SK-N-SH treated with all-trans-retinoic acid at 6 μM for 48 hours (cell line): ENCODE measurements around the gene MBD5.

Experiments used
- ATAC-seq: fragments of 200-7000 bp; cut with Tn5 transposase; 3 replicates; pipeline ENCODE4 v1.9.1; 2020; ENCODE audit warnings: mild to moderate bottlenecking, moderate library complexity
- ARNTL ChIP-seq: fragments of 450-650 bp; formaldehyde crosslinking; IDR thresholded peaks from 2 replicates; pipeline ENCODE4 v1.5.0; 2020; ENCODE audit warnings: low read depth, mild to moderate bottlenecking, moderate library complexity, borderline replicate concordance
- BACH2 ChIP-seq: fragments of 250-450 bp; sonication (Bioruptor Pico); IDR thresholded peaks from 2 replicates; pipeline ENCODE4 v1.9.0; 2021; ENCODE audit warnings: mild to moderate bottlenecking, borderline replicate concordance
- CSDC2 ChIP-seq: fragments of 250-450 bp; sonication (Bioruptor Pico); IDR thresholded peaks from 2 replicates; pipeline ENCODE4 v1.5.0; 2020; ENCODE audit warnings: mild to moderate bottlenecking, moderate library complexity
- ESRRG ChIP-seq: fragments of 250-450 bp; sonication (Bioruptor Pico); IDR thresholded peaks from 2 replicates; pipeline ENCODE4 v1.6.1; 2021; ENCODE audit warnings: mild to moderate bottlenecking
- GLIS3 ChIP-seq: fragments of 250-450 bp; sonication (Bioruptor Pico); IDR thresholded peaks from 2 replicates; pipeline ENCODE4 v1.5.0; 2020; ENCODE audit warnings: mild to moderate bottlenecking, moderate library complexity
- ISL1 ChIP-seq: fragments of 250-450 bp; sonication (Bioruptor Pico); IDR thresholded peaks from 2 replicates; pipeline ENCODE4 v2.1.2; 2022; ENCODE audit warnings: mild to moderate bottlenecking, moderate library complexity
- OSR1 ChIP-seq: fragments of 250-450 bp; sonication (Bioruptor Pico); IDR thresholded peaks from 2 replicates; pipeline ENCODE4 v1.8.0; 2022; ENCODE audit warnings: moderate library complexity, mild to moderate bottlenecking, inconsistent platforms
- POU6F1 ChIP-seq: fragments of 250-450 bp; sonication (Bioruptor Pico); IDR thresholded peaks from 2 replicates; pipeline ENCODE4 v1.8.0; 2021; ENCODE audit warnings: low read depth, mild to moderate bottlenecking, moderate library complexity, borderline replicate concordance
- PPARA ChIP-seq: fragments of 250-450 bp; sonication (Bioruptor Pico); IDR thresholded peaks from 2 replicates; pipeline ENCODE4 v1.5.0; 2020; ENCODE audit warnings: mild to moderate bottlenecking, borderline replicate concordance
- RARB ChIP-seq: fragments of 250-450 bp; sonication (Bioruptor Pico); IDR thresholded peaks from 2 replicates; pipeline ENCODE4 v1.8.0; 2021; ENCODE audit warnings: mild to moderate bottlenecking, moderate library complexity
- SNAI2 ChIP-seq: fragments of 250-450 bp; sonication (Bioruptor Pico); IDR thresholded peaks from 2 replicates; pipeline ENCODE4 v1.5.0; 2020; ENCODE audit warnings: mild to moderate bottlenecking, moderate library complexity
- TOX ChIP-seq: fragments of 250-450 bp; sonication (Bioruptor Pico); IDR thresholded peaks from 2 replicates; pipeline ENCODE4 v1.8.0; 2021; ENCODE audit warnings: mild to moderate bottlenecking, moderate library complexity, borderline replicate concordance
- TSHZ2 ChIP-seq: fragments of 250-450 bp; sonication (Bioruptor Pico); IDR thresholded peaks from 2 replicates; pipeline ENCODE4 v1.5.0; 2020; ENCODE audit warnings: mild to moderate bottlenecking, moderate library complexity
- ZFP3 ChIP-seq: fragments of 250-450 bp; sonication (Bioruptor Pico); IDR thresholded peaks from 2 replicates; pipeline ENCODE4 v1.5.0; 2020; ENCODE audit warnings: mild to moderate bottlenecking, moderate library complexity
- ZFP30 ChIP-seq: fragments of 450-650 bp; formaldehyde crosslinking; IDR thresholded peaks from 2 replicates; pipeline ENCODE4 v1.5.0; 2022; ENCODE audit warnings: mild to moderate bottlenecking, moderate library complexity
- ZNF565 ChIP-seq: fragments of 450-650 bp; formaldehyde crosslinking; conservative IDR thresholded peaks from 2 replicates; pipeline ENCODE4 v1.5.0; 2020; ENCODE audit warnings: low read depth, mild to moderate bottlenecking, moderate library complexity
- ZNF70 ChIP-seq: fragments of 450-650 bp; formaldehyde crosslinking; IDR thresholded peaks from 2 replicates; pipeline ENCODE4 v1.5.0; 2020; ENCODE audit warnings: mild to moderate bottlenecking, moderate library complexity
- ZNF8 ChIP-seq: fragments of 450-650 bp; formaldehyde crosslinking; IDR thresholded peaks from 2 replicates; pipeline ENCODE4 v1.5.0; 2020; ENCODE audit warnings: mild to moderate bottlenecking, moderate library complexity
- TF ChIP-seq, protein P1 (sequence below): fragments of 250-450 bp; sonication (Bioruptor Pico); IDR thresholded peaks from 2 replicates; pipeline ENCODE4 v1.5.1; 2021; ENCODE audit warnings: mild to moderate bottlenecking, moderate library complexity
- TF ChIP-seq, protein P2 (sequence below): fragments of 250-450 bp; sonication (Bioruptor Pico); IDR thresholded peaks from 2 replicates; pipeline ENCODE4 v1.8.0; 2020; ENCODE audit warnings: mild to moderate bottlenecking, moderate library complexity, borderline replicate concordance

MBD5 gene

DNA sequence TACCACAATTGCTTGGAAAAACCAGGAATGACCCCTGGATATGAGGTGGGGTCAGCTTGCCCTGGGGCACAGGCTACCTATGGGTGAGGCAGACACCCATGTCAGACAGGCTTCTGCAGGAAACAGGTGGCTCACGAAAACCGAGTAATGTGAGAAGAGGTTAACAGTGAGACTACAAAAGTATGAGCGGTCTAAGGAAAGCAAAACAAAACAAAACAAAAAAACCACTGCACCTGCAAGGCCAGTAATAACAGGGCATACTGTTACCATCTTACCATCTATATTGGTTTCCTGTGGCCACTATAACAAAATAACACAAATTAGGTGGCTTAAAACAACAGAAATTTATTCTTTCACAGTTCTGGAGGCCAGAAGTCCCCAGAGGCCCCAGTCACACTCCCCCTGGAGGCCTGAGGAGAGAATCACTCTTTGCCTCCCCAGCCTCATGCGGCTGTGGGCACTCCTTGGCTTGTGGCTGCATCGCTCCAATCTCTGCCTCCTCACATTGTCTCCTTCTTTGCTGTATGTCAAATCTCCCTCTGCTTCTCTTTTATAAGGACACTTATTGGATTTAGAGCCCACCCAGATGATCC lies 537.0 kb downstream of the MBD5 start (continued):
- TF ChIP-seq ZNF70 (CRISPR knock-in tag), result no peak

DNA sequence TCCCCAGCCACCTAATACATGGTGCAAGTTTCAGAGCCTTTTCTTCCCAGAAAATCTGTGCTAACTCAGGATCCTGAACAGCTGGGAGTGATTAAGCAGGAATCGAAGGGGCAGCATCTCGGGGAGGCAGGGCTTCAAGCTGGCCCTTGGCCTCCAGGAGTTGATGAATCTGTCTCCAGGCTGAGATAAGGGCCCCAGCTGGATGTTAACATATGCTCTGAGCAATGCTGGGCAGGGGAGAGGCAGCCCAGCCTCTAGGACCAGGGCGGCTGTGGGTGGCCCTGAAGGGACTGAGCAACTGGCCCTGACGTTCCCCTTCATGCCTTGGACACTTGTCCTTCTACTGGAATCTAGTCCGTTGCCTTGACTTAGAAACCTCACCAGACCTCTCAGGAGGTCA lies 539.6 kb downstream of the MBD5 start:
- TF ChIP-seq RARB (CRISPR knock-in tag), result no peak
- TF ChIP-seq OSR1 (CRISPR knock-in tag), result no peak
- no peak for TF ChIP-seq ESRRG (CRISPR knock-in tag)
- no peak for TF ChIP-seq ZFP30 (CRISPR knock-in tag)
- TF ChIP-seq TSHZ2 (CRISPR knock-in tag), result no peak
- TF ChIP-seq GLIS3 (CRISPR knock-in tag), result no peak
- TF ChIP-seq ZNF70 (CRISPR knock-in tag), result no peak
- TF ChIP-seq SNAI2 (CRISPR knock-in tag), result no peak
- TF ChIP-seq BACH2, result no peak
- TF ChIP-seq TOX (CRISPR knock-in tag), result no peak
- no peak for TF ChIP-seq PPARA
- TF ChIP-seq ZNF565, result no peak
- no peak for TF ChIP-seq ARNTL (CRISPR knock-in tag)
- TF ChIP-seq, protein P1, sequence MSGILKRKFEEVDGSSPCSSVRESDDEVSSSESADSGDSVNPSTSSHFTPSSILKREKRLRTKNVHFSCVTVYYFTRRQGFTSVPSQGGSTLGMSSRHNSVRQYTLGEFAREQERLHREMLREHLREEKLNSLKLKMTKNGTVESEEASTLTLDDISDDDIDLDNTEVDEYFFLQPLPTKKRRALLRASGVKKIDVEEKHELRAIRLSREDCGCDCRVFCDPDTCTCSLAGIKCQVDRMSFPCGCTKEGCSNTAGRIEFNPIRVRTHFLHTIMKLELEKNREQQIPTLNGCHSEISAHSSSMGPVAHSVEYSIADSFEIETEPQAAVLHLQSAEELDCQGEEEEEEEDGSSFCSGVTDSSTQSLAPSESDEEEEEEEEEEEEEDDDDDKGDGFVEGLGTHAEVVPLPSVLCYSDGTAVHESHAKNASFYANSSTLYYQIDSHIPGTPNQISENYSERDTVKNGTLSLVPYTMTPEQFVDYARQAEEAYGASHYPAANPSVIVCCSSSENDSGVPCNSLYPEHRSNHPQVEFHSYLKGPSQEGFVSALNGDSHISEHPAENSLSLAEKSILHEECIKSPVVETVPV (CRISPR knock-in tag), result no peak
- TF ChIP-seq, protein P2, sequence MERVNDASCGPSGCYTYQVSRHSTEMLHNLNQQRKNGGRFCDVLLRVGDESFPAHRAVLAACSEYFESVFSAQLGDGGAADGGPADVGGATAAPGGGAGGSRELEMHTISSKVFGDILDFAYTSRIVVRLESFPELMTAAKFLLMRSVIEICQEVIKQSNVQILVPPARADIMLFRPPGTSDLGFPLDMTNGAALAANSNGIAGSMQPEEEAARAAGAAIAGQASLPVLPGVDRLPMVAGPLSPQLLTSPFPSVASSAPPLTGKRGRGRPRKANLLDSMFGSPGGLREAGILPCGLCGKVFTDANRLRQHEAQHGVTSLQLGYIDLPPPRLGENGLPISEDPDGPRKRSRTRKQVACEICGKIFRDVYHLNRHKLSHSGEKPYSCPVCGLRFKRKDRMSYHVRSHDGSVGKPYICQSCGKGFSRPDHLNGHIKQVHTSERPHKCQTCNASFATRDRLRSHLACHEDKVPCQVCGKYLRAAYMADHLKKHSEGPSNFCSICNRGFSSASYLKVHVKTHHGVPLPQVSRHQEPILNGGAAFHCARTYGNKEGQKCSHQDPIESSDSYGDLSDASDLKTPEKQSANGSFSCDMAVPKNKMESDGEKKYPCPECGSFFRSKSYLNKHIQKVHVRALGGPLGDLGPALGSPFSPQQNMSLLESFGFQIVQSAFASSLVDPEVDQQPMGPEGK (CRISPR knock-in tag), result no peak
- no peak for TF ChIP-seq ISL1 (CRISPR knock-in tag)
- TF ChIP-seq POU6F1, result no peak
- TF ChIP-seq ZFP3, result no peak
- TF ChIP-seq, all 23 proteins: peak for 0
- no peak for ATAC-seq

DNA sequence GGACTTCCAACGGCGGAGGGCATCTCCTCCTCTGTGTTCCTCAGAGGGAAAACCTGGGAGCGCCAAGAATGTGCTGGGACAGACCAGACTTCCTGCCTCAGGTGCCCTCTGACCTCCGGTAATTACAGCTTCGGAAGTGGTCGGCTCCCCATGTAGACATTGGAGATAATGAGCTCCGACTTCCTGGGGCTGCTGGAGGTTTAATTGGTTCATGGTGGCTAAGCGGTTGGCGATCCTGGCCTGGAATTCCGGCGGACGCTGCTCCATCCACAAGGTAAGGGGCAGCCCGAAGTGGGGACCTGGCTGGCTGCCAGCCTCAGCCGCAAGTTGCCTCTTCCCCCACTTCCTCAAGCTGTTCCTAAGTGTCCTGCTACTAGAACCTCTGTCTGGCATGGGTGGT lies 540.5 kb downstream of the MBD5 start:
- ATAC-seq, result no peak
- TF ChIP-seq TSHZ2 (CRISPR knock-in tag) (no peak), RARB (CRISPR knock-in tag) (no peak), ZFP30 (CRISPR knock-in tag) (no peak), ESRRG (CRISPR knock-in tag) (no peak), ISL1 (CRISPR knock-in tag) (no peak), ZFP3 (no peak), CSDC2 (CRISPR knock-in tag) (no peak), ZNF8 (CRISPR knock-in tag) (no peak)
- TF ChIP-seq, protein P1 (CRISPR knock-in tag), result no peak
- TF ChIP-seq, all 23 proteins: peak for 0
